OCI-LY1 (cell line): ENCODE results near the gene CACNA1E.

Source experiments
- H2AFZ ChIP-seq: fragments of 200-600 bp; sonication (generic), shearing (Covaris generic); 2 replicates; pipeline ENCODE4 v1.6.0; 2014; ENCODE audit warnings: antibody characterized with exemption, mild to moderate bottlenecking, low read length
- H3F3A ChIP-seq: fragments of 200-600 bp; sonication (generic), shearing (Covaris generic); 2 replicates; pipeline ENCODE4 v1.6.0; 2014; ENCODE audit warnings: mild to moderate bottlenecking, antibody characterized with exemption, low read length, moderate library complexity; ENCODE audit not compliant: insufficient read depth
- H3K27ac ChIP-seq: fragments of 200-600 bp; sonication (generic); 2 replicates; pipeline ENCODE4 v1.5.1; 2014; ENCODE audit warnings: low read length, mixed run types, mild to moderate bottlenecking, low read depth; ENCODE audit not compliant: poor library complexity, severe bottlenecking
- H3K27me3 ChIP-seq: fragments of 200-600 bp; sonication (generic); 2 replicates; pipeline ENCODE4 v1.6.0; 2014; ENCODE audit warnings: antibody characterized with exemption, mild to moderate bottlenecking, low read length, moderate library complexity; ENCODE audit not compliant: insufficient read depth
- H3K36me3 ChIP-seq: fragments of 200-600 bp; sonication (generic); 2 replicates; pipeline ENCODE4 v1.6.1; 2014; ENCODE audit warnings: mild to moderate bottlenecking, antibody characterized with exemption, low read length, moderate library complexity, mixed read lengths; ENCODE audit not compliant: insufficient read depth
- H3K4me1 ChIP-seq: fragments of 200-600 bp; sonication (generic); 2 replicates; pipeline ENCODE4 v1.5.1; 2014; ENCODE audit warnings: mild to moderate bottlenecking, low read length, moderate library complexity; ENCODE audit not compliant: insufficient read depth, severe bottlenecking
- H3K4me2 ChIP-seq: fragments of 200-600 bp; sonication (generic), shearing (Covaris generic); 2 replicates; pipeline ENCODE4 v1.6.1; 2014; ENCODE audit warnings: low read length
- H3K4me3 ChIP-seq: fragments of 200-600 bp; sonication (generic); 2 replicates; pipeline ENCODE4 v1.5.1; 2014; ENCODE audit warnings: low read length, low read depth, mild to moderate bottlenecking, mixed read lengths; ENCODE audit not compliant: poor library complexity, severe bottlenecking
- H3K79me2 ChIP-seq: fragments of 200-600 bp; shearing (Covaris generic); 2 replicates; pipeline ENCODE4 v1.6.1; 2016; ENCODE audit warnings: mixed run types, low read length, mixed read lengths; ENCODE audit not compliant: insufficient read depth
- H3K9ac ChIP-seq: fragments of 200-600 bp; sonication (generic), shearing (Covaris generic); 2 replicates; pipeline ENCODE4 v1.6.1; 2014; ENCODE audit warnings: mild to moderate bottlenecking, low read length, mixed read lengths
- H3K9me2 ChIP-seq: fragments of 200-600 bp; sonication (generic), shearing (Covaris generic); 2 replicates; pipeline ENCODE4 v1.6.1; 2014; ENCODE audit warnings: low read depth, mild to moderate bottlenecking, low read length, mixed read lengths
- H3K9me3 ChIP-seq: fragments of 200-600 bp; shearing (Covaris generic); 2 replicates; pipeline ENCODE4 v1.6.1; 2014; ENCODE audit warnings: low read length, mixed read lengths
- H4K20me1 ChIP-seq: fragments of 200-600 bp; sonication (generic), shearing (Covaris generic); 2 replicates; pipeline ENCODE4 v1.6.0; 2016; ENCODE audit warnings: mild to moderate bottlenecking, low read length; ENCODE audit not compliant: insufficient read depth
- CTCF ChIP-seq: fragments of 200-600 bp; sonication (generic), shearing (Covaris generic); IDR thresholded peaks from 2 replicates; pipeline ENCODE4 v1.5.1; 2017; ENCODE audit warnings: mild to moderate bottlenecking, antibody characterized with exemption, low read length, moderate library complexity, mixed read lengths
- EZH2 ChIP-seq: fragments of 200-600 bp; sonication (generic), shearing (Covaris generic); IDR thresholded peaks from 2 replicates; pipeline ENCODE4 v1.8.0; 2017; ENCODE audit warnings: borderline replicate concordance, mixed run types, mild to moderate bottlenecking, antibody characterized with exemption, low read length, moderate library complexity, mixed read lengths

The CACNA1E gene

GRCh38 chr1:181604482-181605249 lies 121.3 kb downstream of the CACNA1E start:
- H3F3A ChIP-seq: no peaks in the 10 kb centered on the region
- peaks cover 4% of the 10 kb centered on the region; the same call in 1 of the 2 replicates for H3K27me3 ChIP-seq
- H3K27ac ChIP-seq: no peak overlapping the region
- no peaks in the 10 kb centered on the region for H3K36me3 ChIP-seq
- H3K4me1 ChIP-seq: no peaks in the 10 kb centered on the region
- H3K4me2 ChIP-seq: no peak overlapping the region
- TF ChIP-seq EZH2 (no peak), CTCF (no peak)
- H2AFZ ChIP-seq: no peak overlapping the region
- no peaks in the 10 kb centered on the region for H3K9me3 ChIP-seq
- no peak overlapping the region for H3K4me3 ChIP-seq
- no peaks in the 10 kb centered on the region for H3K79me2 ChIP-seq
- H3K9me2 ChIP-seq: no peaks in the 10 kb centered on the region
- no peaks in the 10 kb centered on the region for H4K20me1 ChIP-seq
- H3K9ac ChIP-seq: no peak overlapping the region

GRCh38 chr1:181607524-181607923 lies 124.2 kb downstream of the CACNA1E start:
- no peak overlapping the region for H3K9ac ChIP-seq
- H3K36me3 ChIP-seq: no peaks in the 10 kb centered on the region
- no peaks in the 10 kb centered on the region for H3K9me2 ChIP-seq

GRCh38 chr1:181608386-181608785 lies 125.1 kb downstream of the CACNA1E start:
- Histone ChIP-seq H3K4me3 (no peak overlapping the region), H3K4me1 (no peaks in the 10 kb centered on the region), H3K27me3 (peaks cover 4% of the 10 kb centered on the region; the same call in 1 of the 2 replicates), H3K9me3 (no peaks in the 10 kb centered on the region), H4K20me1 (no peaks in the 10 kb centered on the region), H3K27ac (no peak overlapping the region), H3K4me2 (no peak overlapping the region), H3K36me3 (no peaks in the 10 kb centered on the region), H2AFZ (no peak overlapping the region), H3F3A (no peaks in the 10 kb centered on the region), H3K79me2 (no peaks in the 10 kb centered on the region), H3K9me2 (no peaks in the 10 kb centered on the region), H3K9ac (no peak overlapping the region)
- TF ChIP-seq CTCF: no peak
- TF ChIP-seq EZH2: no peak

More at GRCh38 chr1:181607524-181607923, 124.2 kb downstream of the CACNA1E start:
- Histone ChIP-seq H3K79me2 (no peaks in the 10 kb centered on the region), H3K4me1 (no peaks in the 10 kb centered on the region), H4K20me1 (no peaks in the 10 kb centered on the region), H2AFZ (no peak overlapping the region), H3K9me3 (no peaks in the 10 kb centered on the region), H3K27ac (no peak overlapping the region), H3F3A (no peaks in the 10 kb centered on the region), H3K4me3 (no peak overlapping the region), H3K27me3 (peaks cover 4% of the 10 kb centered on the region; the same call in 1 of the 2 replicates), H3K4me2 (no peak overlapping the region)
- TF ChIP-seq CTCF: no peak
- no peak for TF ChIP-seq EZH2
